SK-N-SH (cell line): ENCODE results near the gene CSF3.

Source experiments
- CTCF ChIP-seq: fragments of 200-600 bp; sonication (generic); IDR thresholded peaks from 2 replicates; pipeline ENCODE4 v1.6.1; 2017; ENCODE audit warnings: antibody characterized with exemption, mild to moderate bottlenecking, moderate library complexity
- EP300 ChIP-seq, 2 experiments: IDR thresholded peaks; 2 replicates each; pipeline versions ENCODE4 v1.4.0 to v1.6.1; 2012; ENCODE audit warnings: borderline replicate concordance in 1 of 2, low read depth in 1 of 2, low read length in 1 of 2
- EZH2phosphoT487 ChIP-seq: fragments of 200-600 bp; sonication (generic); IDR thresholded peaks from 2 replicates; pipeline ENCODE4 v1.6.1; 2017; ENCODE audit warnings: low read depth, mixed run types, mild to moderate bottlenecking, antibody characterized with exemption, moderate library complexity, borderline replicate concordance
- MAX ChIP-seq: IDR thresholded peaks from 2 replicates; pipeline ENCODE4 v1.4.0; 2012; ENCODE audit warnings: low read depth
- MEF2A ChIP-seq: IDR thresholded peaks from 2 replicates; pipeline ENCODE4 v1.4.0; 2012; ENCODE audit warnings: low read depth, borderline replicate concordance
- MXI1 ChIP-seq: IDR thresholded peaks from 2 replicates; pipeline ENCODE4 v1.6.1; 2012; ENCODE audit warnings: mild to moderate bottlenecking, low read depth, low read length, improper control_type of control experiment
- RFX5 ChIP-seq: IDR thresholded peaks from 2 replicates; pipeline ENCODE4 v1.6.1; 2012; ENCODE audit warnings: mild to moderate bottlenecking, improper control_type of control experiment, low read length
- TAF1 ChIP-seq: IDR thresholded peaks from 2 replicates; pipeline ENCODE4 v1.6.1; 2012; ENCODE audit warnings: low read depth, mild to moderate bottlenecking, low read length, moderate library complexity, borderline replicate concordance
- USF2 ChIP-seq: fragments of 150-350 bp; IDR thresholded peaks from 2 replicates; pipeline ENCODE4 v1.6.1; 2017; ENCODE audit warnings: antibody characterized with exemption, low read length, low read depth, borderline replicate concordance

- no peak for TF ChIP-seq RFX5
- TF ChIP-seq MXI1: no peak
- no peak for TF ChIP-seq CTCF
- no peak for TF ChIP-seq EP300 (IDR thresholded peaks at IDR 0.05; ENCODE audit: borderline replicate concordance in 1 of 2, low read depth in 1 of 2, low read length in 1 of 2)
- TF ChIP-seq EZH2phosphoT487: no peak
- no peak for TF ChIP-seq MEF2A
- no peak for TF ChIP-seq MAX
- no peak for TF ChIP-seq USF2
- TF ChIP-seq TAF1: no peak
Measured at GRCh38 chr17:40018211-40019121, 3.2 kb downstream of the CSF3 start.
